Endodermal cell (in vitro differentiated cells): ENCODE data around the gene PAGE2. TPM values are rescaled to one million over a fixed set of nuclear protein-coding genes. Genes with fewer than 3 reads are reported as not detected.

Experiments used
- DNase-seq: peaks from one replicate; pipeline ENCODE4 v3.0.0-alpha.2; 2017
- H3K27ac ChIP-seq: 2 replicates; pipeline ENCODE4 v1.5.1; 2013; ENCODE audit warnings: mild to moderate bottlenecking, low read depth, low read length, moderate library complexity
- H3K27me3 ChIP-seq: 2 replicates; pipeline ENCODE4 v1.6.1; 2013; ENCODE audit warnings: mild to moderate bottlenecking, low read length, moderate library complexity; ENCODE audit not compliant: insufficient read depth, control insufficient read depth, poor library complexity, severe bottlenecking
- H3K36me3 ChIP-seq: 2 replicates; pipeline ENCODE4 v1.7.0; 2013; ENCODE audit warnings: mild to moderate bottlenecking, low read length, moderate library complexity; ENCODE audit not compliant: control insufficient read depth, insufficient read depth
- H3K4me1 ChIP-seq: one replicate; pipeline ENCODE4 v1.7.0; 2013; ENCODE audit warnings: low read length; ENCODE audit not compliant: control insufficient read depth, insufficient read depth
- H3K4me3 ChIP-seq: 2 replicates; pipeline ENCODE4 v1.5.1; 2013; ENCODE audit warnings: mild to moderate bottlenecking, low read length, moderate library complexity
- H3K9ac ChIP-seq: 2 replicates; pipeline ENCODE4 v1.6.1; 2013; ENCODE audit warnings: mild to moderate bottlenecking, low read length, moderate library complexity; ENCODE audit not compliant: poor library complexity, severe bottlenecking; ENCODE audit errors: extremely low read depth
- H3K9me3 ChIP-seq: 2 replicates; pipeline ENCODE4 v1.6.1; 2013; ENCODE audit warnings: mild to moderate bottlenecking, low read length, moderate library complexity; ENCODE audit not compliant: control insufficient read depth
- H3K27ac Mint-ChIP-seq: 2 replicates; pipeline ENCODE4 v1.8.0; 2020; ENCODE audit warnings: mixed read lengths
- H3K27me3 Mint-ChIP-seq: 2 replicates; pipeline ENCODE4 v1.8.0; 2021; ENCODE audit warnings: mild to moderate bottlenecking, mixed read lengths; ENCODE audit not compliant: insufficient read depth
- H3K36me3 Mint-ChIP-seq: 2 replicates; pipeline ENCODE4 v1.8.0; 2020; ENCODE audit warnings: low read depth, mixed read lengths
- H3K4me1 Mint-ChIP-seq: 2 replicates; pipeline ENCODE4 v1.8.0; 2020; ENCODE audit warnings: mixed read lengths
- H3K4me3 Mint-ChIP-seq: 2 replicates; pipeline ENCODE4 v1.8.0; 2020; ENCODE audit warnings: mild to moderate bottlenecking, moderate library complexity, mixed read lengths
- H3K9me3 Mint-ChIP-seq: 2 replicates; pipeline ENCODE4 v1.8.0; 2020; ENCODE audit warnings: mild to moderate bottlenecking, mixed read lengths
- CTCF ChIP-seq: fragments of 200-600 bp; sonication (generic); conservative IDR thresholded peaks from 2 replicates; pipeline ENCODE4 v1.5.0; 2021; ENCODE audit warnings: antibody characterized with exemption, mild to moderate bottlenecking
- WGBS, 2 experiments: methylation state at CpG; one replicate each; pipeline versions ENCODE4 v1.1.5 to v1.1.7; 2013; ENCODE audit warnings: missing lambda C conversion rate in 2 of 2, mixed read lengths in 1 of 2; ENCODE audit not compliant: insufficient coverage in 1 of 2, insufficient read length in 1 of 2; 5-methylcytosine and 5-hydroxymethylcytosine counted together
- total RNA-seq, 2 donors: library from RNA; stranded (reverse); fragmentation: NEBNext Ultra II Directional in 1 of 2; extraction: Animal tissue kit (Norgen Biotek cat#: 25700) in 1 of 2; gene quantifications; 2 replicates in 1 of 2; 3 replicates in 1 of 2; pipeline ENCODE4 v1.2.1, GENCODE V29; 2021

The PAGE2 gene
- total RNA-seq, 2 donors from 2014 or later = not detected

GRCh38 chrX:55118574-55118973 is 29.8 kb downstream of the PAGE2 start:
- no peak overlapping the region for H3K4me3 Mint-ChIP-seq
- H3K27me3 Mint-ChIP-seq = no peaks in the 10 kb centered on the region
- H3K36me3 Mint-ChIP-seq = no peaks in the 10 kb centered on the region
- peaks cover 35% of the 10 kb centered on the region for H3K4me1 Mint-ChIP-seq
- no peak overlapping the region for H3K27ac Mint-ChIP-seq
- no peak overlapping the region for H3K4me3 ChIP-seq
- H3K4me1 ChIP-seq = peaks cover 16% of the 10 kb centered on the region
- H3K9ac ChIP-seq = no peak overlapping the region
- no peak overlapping the region for H3K27ac ChIP-seq
- no peak for TF ChIP-seq CTCF
- H3K36me3 ChIP-seq = no peaks in the 10 kb centered on the region
- H3K27me3 ChIP-seq = no peaks in the 10 kb centered on the region
- 96% methylated on average over 3 of the region's 3 CpGs; no CpG with 5 or more reads in 1 of the 2 experiments for WGBS, 2 experiments
- no peaks in the 10 kb centered on the region for H3K9me3 ChIP-seq
- no peak for DNase-seq
- H3K9me3 Mint-ChIP-seq = peaks cover 45% of the 10 kb centered on the region

- Mint-ChIP-seq H3K27me3 (no peaks in the 10 kb centered on the region), H3K36me3 (no peaks in the 10 kb centered on the region), H3K27ac (peak overlapping the region; percentile 27), H3K4me1 (peaks cover 35% of the 10 kb centered on the region), H3K9me3 (peaks cover 52% of the 10 kb centered on the region), H3K4me3 (no peak overlapping the region)
- no peak overlapping the region for H3K27ac ChIP-seq
- no peak for TF ChIP-seq CTCF
- H3K9me3 ChIP-seq = no peaks in the 10 kb centered on the region
- no peaks in the 10 kb centered on the region for H3K27me3 ChIP-seq
- no peaks in the 10 kb centered on the region for H3K36me3 ChIP-seq
- no peak for DNase-seq
- H3K9ac ChIP-seq = no peak overlapping the region
- H3K4me3 ChIP-seq = no peak overlapping the region
- peaks cover 16% of the 10 kb centered on the region for H3K4me1 ChIP-seq
These were observed 30.5 kb downstream of the PAGE2 start for GRCh38 chrX:55119271-55119670.

GRCh38 chrX:55119712-55120111 is 30.9 kb downstream of the PAGE2 start:
- peak overlapping the region; percentile 84 for H3K27ac Mint-ChIP-seq
- Histone ChIP-seq H3K9ac (no peak overlapping the region), H3K9me3 (no peaks in the 10 kb centered on the region), H3K4me1 (peaks cover 16% of the 10 kb centered on the region), H3K4me3 (no peak overlapping the region), H3K27ac (no peak overlapping the region), H3K36me3 (no peaks in the 10 kb centered on the region), H3K27me3 (no peaks in the 10 kb centered on the region)
- peaks cover 35% of the 10 kb centered on the region for H3K4me1 Mint-ChIP-seq
- no peaks in the 10 kb centered on the region for H3K36me3 Mint-ChIP-seq
- DNase-seq = no peak
- WGBS, 2 experiments = no CpG with 5 or more reads among the region's 1 CpG
- H3K27me3 Mint-ChIP-seq = no peaks in the 10 kb centered on the region
- H3K9me3 Mint-ChIP-seq = peaks cover 52% of the 10 kb centered on the region
- TF ChIP-seq CTCF = no peak
- no peak overlapping the region for H3K4me3 Mint-ChIP-seq
